OCI-LY7 (cell line): Measurements from ENCODE around the gene COX6B1. TPM values are rescaled to one million over a fixed set of nuclear protein-coding genes. Genes with fewer than 3 reads are reported as not detected.

Experiments
- BruUV-seq: library from RNA; stranded (reverse); fragments of 400-500 nt; replicated peaks from 2 replicates; lab custom pipeline; 2021; lab: Mats Ljungman, UMichigan
- CTCF ChIA-PET: fragments of 300-600 bp; sonication (Branson Sonifier 250); formaldehyde crosslinking; loops from one replicate; lab custom pipeline; 2022; ENCODE audit warnings: antibody characterized with exemption; ENCODE audit not compliant: unreplicated experiment; lab: Charles Lee
- POLR2A ChIA-PET: fragments of 300-600 bp; sonication (Branson Sonifier 250); formaldehyde crosslinking; loops from one replicate; lab custom pipeline; 2022; ENCODE audit warnings: antibody characterized with exemption; lab: Charles Lee
- DNase-seq: peaks from one replicate; pipeline ENCODE4 v3.0.0-alpha.2; 2015; ENCODE audit warnings: low spot score
- H2AFZ ChIP-seq: fragments of 200-600 bp; sonication (generic), shearing (Covaris generic); 2 replicates; pipeline ENCODE4 v1.6.1; 2014; ENCODE audit warnings: mild to moderate bottlenecking, antibody characterized with exemption, low read length, moderate library complexity
- H3K27ac ChIP-seq: fragments of 200-600 bp; sonication (generic); 2 replicates; pipeline ENCODE4 v1.5.1; 2014; ENCODE audit warnings: mixed run types, low read depth, mild to moderate bottlenecking, moderate library complexity, low read length, inconsistent platforms; ENCODE audit not compliant: poor library complexity, severe bottlenecking
- H3K36me3 ChIP-seq: fragments of 200-600 bp; sonication (generic); 2 replicates; pipeline ENCODE4 v1.6.1; 2014; ENCODE audit warnings: mild to moderate bottlenecking, antibody characterized with exemption, low read length, moderate library complexity, mixed read lengths; ENCODE audit not compliant: insufficient read depth
- H3K4me1 ChIP-seq: fragments of 200-600 bp; sonication (generic); 2 replicates; pipeline ENCODE4 v1.5.1; 2014; ENCODE audit warnings: mild to moderate bottlenecking, low read length; ENCODE audit not compliant: insufficient read depth, poor library complexity, severe bottlenecking
- H3K4me2 ChIP-seq: fragments of 200-600 bp; sonication (generic); 2 replicates; pipeline ENCODE4 v1.6.1; 2014; ENCODE audit warnings: mild to moderate bottlenecking, low read length
- H3K4me3 ChIP-seq: fragments of 200-600 bp; sonication (generic); 2 replicates; pipeline ENCODE4 v1.5.1; 2014; ENCODE audit warnings: mild to moderate bottlenecking, low read depth, low read length; ENCODE audit not compliant: poor library complexity, severe bottlenecking
- H3K79me2 ChIP-seq: fragments of 200-600 bp; sonication (generic); 2 replicates; pipeline ENCODE4 v1.6.1; 2016; ENCODE audit warnings: low read depth, mild to moderate bottlenecking, low read length, moderate library complexity, mixed read lengths; ENCODE audit not compliant: insufficient read depth
- H3K9me2 ChIP-seq: fragments of 200-600 bp; sonication (generic); 2 replicates; pipeline ENCODE4 v1.6.1; 2016; ENCODE audit warnings: mild to moderate bottlenecking, low read length, mixed read lengths; ENCODE audit not compliant: insufficient read depth
- H3K9me3 ChIP-seq: fragments of 200-600 bp; sonication (generic); 2 replicates; pipeline ENCODE4 v1.6.1; 2014; ENCODE audit warnings: mild to moderate bottlenecking, mixed run types, low read length, mixed read lengths
- H4K20me1 ChIP-seq: fragments of 200-600 bp; sonication (generic); 2 replicates; pipeline ENCODE4 v1.6.1; 2014; ENCODE audit warnings: mild to moderate bottlenecking, antibody characterized with exemption, low read length, moderate library complexity, mixed read lengths; ENCODE audit not compliant: insufficient read depth
- EZH2phosphoT487 ChIP-seq: fragments of 200-600 bp; sonication (generic); IDR thresholded peaks from 2 replicates; pipeline ENCODE4 v1.6.1; 2018; ENCODE audit warnings: low read depth, borderline replicate concordance, mild to moderate bottlenecking, mixed run types, antibody characterized with exemption, low read length, moderate library complexity, mixed read lengths
- intact Hi-C: fragments of 100-400 bp; cut with micrococcal nuclease; formaldehyde crosslinking; loops from one replicate; pipeline ENCODE4 v1.10.0; 2022; ENCODE audit not compliant: unreplicated experiment
- total RNA-seq, 2 experiments: library from RNA; depleted of rRNA in 1 of 2; stranded (reverse); fragments of >200 nt in 1 of 2; shearing (Covaris generic) in 1 of 2; gene quantifications; 2 replicates each; pipeline ENCODE4 v1.2.3, GENCODE V29; 2014 to 2022
- TF ChIP-seq, protein P1 (sequence below): fragments of 200-600 bp; sonication (generic); conservative IDR thresholded peaks from 2 replicates; pipeline ENCODE4 v1.5.1; 2014; ENCODE audit warnings: mild to moderate bottlenecking, antibody characterized with exemption, low read length, moderate library complexity, mixed read lengths

The COX6B1 gene
- total RNA-seq, 2 experiments from 2014 or later: 373 to 536 TPM

DNA sequence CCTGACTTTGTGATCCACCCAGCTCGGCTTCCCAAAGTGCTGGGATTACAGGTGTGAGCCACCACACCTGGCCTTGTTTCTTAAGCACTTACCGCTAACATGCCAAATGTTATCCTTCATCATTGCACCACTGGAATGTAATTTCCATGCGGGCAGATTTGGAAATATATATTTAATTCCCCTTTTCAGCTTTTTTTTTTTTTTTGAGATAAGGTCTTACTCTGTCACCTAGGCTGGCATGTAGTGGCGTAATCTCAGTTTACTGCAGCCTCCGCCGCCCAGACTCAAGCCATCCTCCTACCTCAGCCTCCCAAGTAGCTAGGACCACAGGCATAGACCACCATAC is 13.8 kb downstream of the COX6B1 start:
- no TSS peak for BruUV-seq

DNA sequence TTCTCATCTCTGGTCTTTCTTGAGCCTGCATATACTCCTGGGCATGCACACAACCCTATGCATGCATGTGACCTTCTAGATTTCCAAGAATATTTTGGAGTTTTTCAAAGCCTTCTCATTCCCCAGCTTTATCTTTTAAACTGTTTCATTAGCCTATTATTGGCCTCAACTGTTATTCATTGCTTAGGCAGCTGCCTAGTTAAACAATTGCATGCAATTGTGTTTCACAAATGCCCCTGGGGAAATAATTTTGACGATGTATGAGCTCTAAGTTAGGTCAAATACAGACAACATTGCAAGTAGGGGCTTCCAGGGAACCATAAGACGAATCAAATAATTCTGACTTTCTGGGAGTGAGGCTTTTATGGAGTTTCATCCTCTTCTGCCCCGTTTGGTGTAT is 15.9 kb downstream of the COX6B1 start:
- Histone ChIP-seq H3K4me2 (no peak overlapping the region), H3K4me1 (no peaks in the 10 kb centered on the region), H3K36me3 (peaks cover 39% of the 10 kb centered on the region), H3K79me2 (no peaks in the 10 kb centered on the region), H2AFZ (no peak overlapping the region), H3K9me2 (no peaks in the 10 kb centered on the region), H4K20me1 (no peaks in the 10 kb centered on the region), H3K9me3 (no peaks in the 10 kb centered on the region), H3K4me3 (no peak overlapping the region), H3K27ac (no peak overlapping the region)
- no TSS peak for BruUV-seq
- DNase-seq: no peak
- intact Hi-C loops: no loop called here
- ChIA-PET POLR2A (no interaction called here), CTCF (no interaction called here)
- TF ChIP-seq, protein P1, sequence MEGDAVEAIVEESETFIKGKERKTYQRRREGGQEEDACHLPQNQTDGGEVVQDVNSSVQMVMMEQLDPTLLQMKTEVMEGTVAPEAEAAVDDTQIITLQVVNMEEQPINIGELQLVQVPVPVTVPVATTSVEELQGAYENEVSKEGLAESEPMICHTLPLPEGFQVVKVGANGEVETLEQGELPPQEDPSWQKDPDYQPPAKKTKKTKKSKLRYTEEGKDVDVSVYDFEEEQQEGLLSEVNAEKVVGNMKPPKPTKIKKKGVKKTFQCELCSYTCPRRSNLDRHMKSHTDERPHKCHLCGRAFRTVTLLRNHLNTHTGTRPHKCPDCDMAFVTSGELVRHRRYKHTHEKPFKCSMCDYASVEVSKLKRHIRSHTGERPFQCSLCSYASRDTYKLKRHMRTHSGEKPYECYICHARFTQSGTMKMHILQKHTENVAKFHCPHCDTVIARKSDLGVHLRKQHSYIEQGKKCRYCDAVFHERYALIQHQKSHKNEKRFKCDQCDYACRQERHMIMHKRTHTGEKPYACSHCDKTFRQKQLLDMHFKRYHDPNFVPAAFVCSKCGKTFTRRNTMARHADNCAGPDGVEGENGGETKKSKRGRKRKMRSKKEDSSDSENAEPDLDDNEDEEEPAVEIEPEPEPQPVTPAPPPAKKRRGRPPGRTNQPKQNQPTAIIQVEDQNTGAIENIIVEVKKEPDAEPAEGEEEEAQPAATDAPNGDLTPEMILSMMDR: no peak
- TF ChIP-seq EZH2phosphoT487: no peak

More for the DNA sequence above, 13.8 kb downstream of the COX6B1 start:
- Histone ChIP-seq H4K20me1 (no peaks in the 10 kb centered on the region), H3K27ac (no peak overlapping the region), H3K9me2 (no peaks in the 10 kb centered on the region), H3K4me3 (no peak overlapping the region), H3K4me2 (no peak overlapping the region), H3K79me2 (no peaks in the 10 kb centered on the region), H3K36me3 (peaks cover 56% of the 10 kb centered on the region), H2AFZ (no peak overlapping the region), H3K9me3 (no peaks in the 10 kb centered on the region), H3K4me1 (no peaks in the 10 kb centered on the region)
- intact Hi-C loops: no loop called here
- CTCF ChIA-PET: no interaction called here
- no peak for DNase-seq
- TF ChIP-seq EZH2phosphoT487: no peak
- TF ChIP-seq, protein P1: no peak
- POLR2A ChIA-PET: interaction anchor here (0.7 kb wide), 1 partner anchor 378 kb away, joined by 3 read pairs; no protein-coding TSS in a partner anchor

DNA sequence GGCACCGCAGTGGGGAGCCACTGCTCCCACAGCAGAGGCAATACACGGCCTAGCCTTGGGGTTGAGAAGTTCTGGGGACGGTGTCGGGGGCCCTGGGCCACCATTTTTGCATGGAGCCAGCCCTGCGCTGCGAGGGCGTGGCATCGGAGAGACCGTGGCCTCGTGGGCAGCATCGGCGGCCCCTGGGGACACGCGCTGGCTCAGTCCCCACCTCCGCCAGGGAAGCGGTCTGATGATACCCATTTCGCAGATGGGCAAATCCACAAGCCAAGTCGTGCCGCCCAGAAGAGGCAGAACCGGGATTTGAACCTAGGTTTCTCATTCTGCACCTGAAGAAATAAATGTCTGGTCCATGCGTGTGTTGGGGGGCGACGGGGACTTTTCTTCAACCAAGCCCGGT is 17.0 kb downstream of the COX6B1 start:
- Histone ChIP-seq H3K36me3 (peaks cover 29% of the 10 kb centered on the region), H2AFZ (no peak overlapping the region), H3K4me3 (no peak overlapping the region), H3K4me2 (no peak overlapping the region), H3K27ac (no peak overlapping the region), H3K9me3 (no peaks in the 10 kb centered on the region), H3K79me2 (no peaks in the 10 kb centered on the region), H3K9me2 (no peaks in the 10 kb centered on the region), H3K4me1 (no peaks in the 10 kb centered on the region), H4K20me1 (no peaks in the 10 kb centered on the region)
- POLR2A ChIA-PET: no interaction called here
- no peak for DNase-seq
- CTCF ChIA-PET: no interaction called here
- intact Hi-C loops: no loop called here
- TF ChIP-seq, protein P1: no peak
- no peak for TF ChIP-seq EZH2phosphoT487
- no TSS peak for BruUV-seq
